Measurements from ENCODE around the gene CPSF4. TPM values are rescaled to one million over a fixed set of nuclear protein-coding genes. Genes with fewer than 3 reads are reported as not detected.
"Not testable (repeated sequence)": the region's sequence is repeated elsewhere in the genome, so short reads cannot be mapped to it uniquely, and the experiment has no call there.

CPSF4 gene
- total RNA-seq, 1 donor from 2014 or later, result 72.1 TPM

DNA sequence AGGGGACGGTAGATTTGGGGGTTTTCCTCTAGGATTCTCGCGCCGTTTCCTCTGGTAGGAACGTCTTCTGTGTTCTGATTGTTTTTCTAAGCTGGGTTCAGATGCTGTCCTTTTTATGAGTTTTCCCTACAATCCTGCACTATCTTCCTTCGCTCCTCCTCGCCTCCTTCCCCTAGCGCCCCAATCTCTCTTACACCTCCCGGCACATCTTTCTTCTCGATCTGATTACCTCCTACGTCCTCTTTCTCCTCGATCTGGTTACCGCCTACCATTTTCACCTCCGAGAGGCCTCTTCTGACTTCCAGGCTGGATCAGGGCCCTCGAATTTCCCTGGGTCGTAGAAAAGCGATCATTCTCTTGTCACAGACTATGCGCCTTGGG lies 29.6 kb upstream of the CPSF4 start:
- Mint-ChIP-seq H3K27ac (peak overlapping the region; percentile 99), H3K36me3 (peaks cover 17% of the 10 kb centered on the region), H3K4me1 (peaks cover 22% of the 10 kb centered on the region), H3K9me3 (no peaks in the 10 kb centered on the region), H3K27me3 (ENCODE audit: insufficient read depth, low read depth) (peaks cover 6% of the 10 kb centered on the region), H3K4me3 (peak overlapping the region; percentile 96)
- no peak for TF ChIP-seq EZH2phosphoT487 (IDR thresholded peaks at IDR 0.05)
- TF ChIP-seq, protein P1, sequence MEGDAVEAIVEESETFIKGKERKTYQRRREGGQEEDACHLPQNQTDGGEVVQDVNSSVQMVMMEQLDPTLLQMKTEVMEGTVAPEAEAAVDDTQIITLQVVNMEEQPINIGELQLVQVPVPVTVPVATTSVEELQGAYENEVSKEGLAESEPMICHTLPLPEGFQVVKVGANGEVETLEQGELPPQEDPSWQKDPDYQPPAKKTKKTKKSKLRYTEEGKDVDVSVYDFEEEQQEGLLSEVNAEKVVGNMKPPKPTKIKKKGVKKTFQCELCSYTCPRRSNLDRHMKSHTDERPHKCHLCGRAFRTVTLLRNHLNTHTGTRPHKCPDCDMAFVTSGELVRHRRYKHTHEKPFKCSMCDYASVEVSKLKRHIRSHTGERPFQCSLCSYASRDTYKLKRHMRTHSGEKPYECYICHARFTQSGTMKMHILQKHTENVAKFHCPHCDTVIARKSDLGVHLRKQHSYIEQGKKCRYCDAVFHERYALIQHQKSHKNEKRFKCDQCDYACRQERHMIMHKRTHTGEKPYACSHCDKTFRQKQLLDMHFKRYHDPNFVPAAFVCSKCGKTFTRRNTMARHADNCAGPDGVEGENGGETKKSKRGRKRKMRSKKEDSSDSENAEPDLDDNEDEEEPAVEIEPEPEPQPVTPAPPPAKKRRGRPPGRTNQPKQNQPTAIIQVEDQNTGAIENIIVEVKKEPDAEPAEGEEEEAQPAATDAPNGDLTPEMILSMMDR (IDR thresholded peaks at IDR 0.05), result no peak
- TF ChIP-seq EZH2 (IDR thresholded peaks at IDR 0.05), result no peak
- Histone ChIP-seq H3K27ac (peak overlapping the region; percentile 98), H2AFZ (replicated peaks) (peak overlapping the region; percentile 75), H3F3A (ENCODE audit: low read depth) (peaks cover 12% of the 10 kb centered on the region), H3K36me3 (peaks cover 10% of the 10 kb centered on the region), H3K9ac (peak overlapping the region; percentile 93), H3K4me3 (peak overlapping the region; percentile 98), H3K9me3 (ENCODE audit: low read depth) (no peaks in the 10 kb centered on the region), H3K4me1 (peaks cover 15% of the 10 kb centered on the region), H4K20me1 (ENCODE audit: low read depth) (peaks cover 48% of the 10 kb centered on the region), H3K79me2 (ENCODE audit: low read depth) (peaks cover 65% of the 10 kb centered on the region), H3K27me3 (no peaks in the 10 kb centered on the region), H3K4me2 (peak overlapping the region; percentile 96)
- DNase-seq (ENCODE audit: low spot score), result no peak

DNA sequence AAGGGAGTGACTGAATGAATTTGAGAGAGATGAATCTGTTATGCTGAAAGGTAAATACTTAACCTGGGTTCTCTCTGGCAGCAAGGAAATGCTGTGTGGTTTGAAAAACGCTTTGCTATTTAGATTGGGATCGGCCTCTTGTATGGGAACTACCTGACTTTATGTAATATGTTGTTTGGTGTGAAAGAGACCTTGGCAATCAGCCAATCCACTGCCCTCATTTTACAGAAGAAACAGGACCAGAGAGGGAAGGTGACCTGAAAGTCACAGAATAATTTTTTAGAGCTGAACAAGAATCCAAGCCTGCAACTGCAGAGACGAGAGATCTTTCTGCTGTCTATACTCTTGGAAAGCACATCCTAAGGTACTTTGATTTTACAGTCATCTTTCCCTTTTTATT lies 28.9 kb upstream of the CPSF4 start:
- Mint-ChIP-seq H3K27ac (no peak overlapping the region), H3K9me3 (no peaks in the 10 kb centered on the region), H3K27me3 (ENCODE audit: insufficient read depth, low read depth) (peaks cover 6% of the 10 kb centered on the region), H3K4me1 (peaks cover 22% of the 10 kb centered on the region), H3K4me3 (peak overlapping the region; percentile 96), H3K36me3 (peaks cover 22% of the 10 kb centered on the region)
- Histone ChIP-seq H3K79me2 (ENCODE audit: low read depth) (peaks cover 59% of the 10 kb centered on the region), H3K4me3 (peak overlapping the region; percentile 98), H3K27ac (no peak overlapping the region), H3K9ac (peak overlapping the region; percentile 93), H3F3A (ENCODE audit: low read depth) (peaks cover 12% of the 10 kb centered on the region), H3K36me3 (peaks cover 11% of the 10 kb centered on the region), H3K4me2 (peak overlapping the region; percentile 96), H3K9me3 (ENCODE audit: low read depth) (no peaks in the 10 kb centered on the region), H3K4me1 (peaks cover 15% of the 10 kb centered on the region), H4K20me1 (ENCODE audit: low read depth) (peaks cover 42% of the 10 kb centered on the region), H2AFZ (replicated peaks) (no peak overlapping the region), H3K27me3 (no peaks in the 10 kb centered on the region)
- TF ChIP-seq EZH2 (IDR thresholded peaks at IDR 0.05), result no peak
- no peak for DNase-seq (ENCODE audit: low spot score)

DNA sequence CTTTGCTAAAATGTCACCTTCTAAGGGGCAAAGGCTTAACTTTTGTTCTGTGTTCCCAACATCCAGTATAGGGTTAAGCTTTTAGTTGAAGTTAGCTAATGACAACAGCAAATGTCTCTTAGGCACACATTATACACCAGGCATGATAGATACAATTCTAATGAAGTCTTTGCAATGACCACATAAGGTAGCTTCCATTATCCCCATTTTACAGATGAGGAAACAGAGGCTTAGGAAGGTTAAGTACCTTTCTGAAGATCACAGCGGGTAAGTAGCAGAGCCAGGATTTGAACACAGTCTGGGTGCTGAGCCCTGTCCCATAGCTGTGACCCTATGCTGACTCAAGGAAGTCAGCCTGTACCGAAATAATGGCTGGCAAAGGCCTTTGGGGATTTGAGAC lies 28.1 kb upstream of the CPSF4 start:
- Mint-ChIP-seq H3K27ac (no peak overlapping the region), H3K9me3 (no peaks in the 10 kb centered on the region), H3K4me3 (peak overlapping the region; percentile 96), H3K4me1 (peaks cover 22% of the 10 kb centered on the region), H3K36me3 (peaks cover 27% of the 10 kb centered on the region), H3K27me3 (ENCODE audit: insufficient read depth, low read depth) (peaks cover 6% of the 10 kb centered on the region)
- TF ChIP-seq EZH2 (IDR thresholded peaks at IDR 0.05), result no peak
- TF ChIP-seq, protein P1 (IDR thresholded peaks at IDR 0.05), result no peak
- Histone ChIP-seq H3K27me3 (no peaks in the 10 kb centered on the region), H3K27ac (no peak overlapping the region), H3K9ac (no peak overlapping the region), H3K79me2 (ENCODE audit: low read depth) (peaks cover 51% of the 10 kb centered on the region), H3F3A (ENCODE audit: low read depth) (peaks cover 12% of the 10 kb centered on the region), H3K36me3 (peaks cover 17% of the 10 kb centered on the region), H3K4me1 (peaks cover 15% of the 10 kb centered on the region), H3K4me3 (no peak overlapping the region), H3K4me2 (no peak overlapping the region), H3K9me3 (ENCODE audit: low read depth) (peaks cover 3% of the 10 kb centered on the region), H4K20me1 (ENCODE audit: low read depth) (peaks cover 33% of the 10 kb centered on the region), H2AFZ (replicated peaks) (no peak overlapping the region)
- DNase-seq (ENCODE audit: low spot score), result no peak

DNA sequence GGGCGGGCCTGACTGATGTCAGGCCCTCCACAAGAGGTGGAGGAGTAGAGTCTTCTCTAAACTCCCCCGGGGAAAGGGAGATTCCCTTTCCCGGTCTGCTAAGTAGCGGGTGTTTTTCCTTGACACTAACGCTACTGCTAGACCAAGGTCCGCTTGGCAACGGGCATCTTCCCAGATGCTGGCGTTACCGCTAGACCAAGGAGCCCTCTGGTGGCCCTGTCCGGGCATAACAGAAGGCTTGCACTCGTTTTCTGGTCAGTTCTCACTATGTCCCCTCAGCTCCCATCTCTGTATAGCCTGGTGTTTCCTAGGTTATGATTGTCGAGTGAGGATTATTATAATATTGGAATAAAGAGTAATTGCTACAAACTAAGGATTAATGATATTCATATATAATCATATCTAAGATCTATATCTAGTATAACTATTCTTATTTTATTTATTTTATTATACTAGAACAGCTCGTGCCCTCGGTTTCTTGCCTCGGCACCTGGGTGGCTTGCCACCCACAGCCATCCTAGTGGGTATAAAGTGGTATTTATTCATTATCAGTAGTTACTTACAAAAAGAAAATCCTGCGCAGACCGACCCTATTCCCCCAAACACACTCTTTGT lies 23.1 kb upstream of the CPSF4 start:
- not testable (repeated sequence) for H3K27ac Mint-ChIP-seq; H3K27ac ChIP-seq; H3K27me3 ChIP-seq; H3K27me3 Mint-ChIP-seq (ENCODE audit: insufficient read depth, low read depth); H3K9me3 ChIP-seq (ENCODE audit: low read depth); H3K4me3 ChIP-seq; H3K4me1 Mint-ChIP-seq; H3K4me3 Mint-ChIP-seq; H3K4me2 ChIP-seq; H3K79me2 ChIP-seq (ENCODE audit: low read depth); H3K9me3 Mint-ChIP-seq; H3K9ac ChIP-seq; H2AFZ ChIP-seq (replicated peaks); H3K4me1 ChIP-seq
- DNase-seq (ENCODE audit: low spot score), result peak; percentile 60
- H3K36me3 Mint-ChIP-seq, result peaks cover 36% of the 10 kb centered on the region
- peaks cover 17% of the 10 kb centered on the region for H3K36me3 ChIP-seq
- peaks cover 13% of the 10 kb centered on the region for H4K20me1 ChIP-seq (ENCODE audit: low read depth)
- TF ChIP-seq, protein P1 (IDR thresholded peaks at IDR 0.05), result peak; percentile 65
- peaks cover 11% of the 10 kb centered on the region for H3F3A ChIP-seq (ENCODE audit: low read depth)
